ENCODE measurements around the gene SCLY.
"Not testable (repeated sequence)": the region's sequence is repeated elsewhere in the genome, so short reads cannot be mapped to it uniquely, and the experiment has no call there.

The SCLY gene

GRCh38 chr2:238104691-238105371, 44.0 kb downstream of the SCLY start:
- no peak overlapping the region for H3K4me3 Mint-ChIP-seq
- no peak overlapping the region for H3K27ac Mint-ChIP-seq
- no peaks in the 10 kb centered on the region for H3K9me3 Mint-ChIP-seq
- no peaks in the 10 kb centered on the region for H3K36me3 Mint-ChIP-seq
- ATAC-seq (no peak), DNase-seq (ENCODE audit: low spot score in 2 of 2) (no peak)
- H3K4me1 Mint-ChIP-seq: peaks cover 6% of the 10 kb centered on the region

GRCh38 chr2:238105506-238106338, 44.9 kb downstream of the SCLY start:
- no peak overlapping the region for H3K27ac Mint-ChIP-seq
- peaks cover 6% of the 10 kb centered on the region for H3K4me1 Mint-ChIP-seq
- no peaks in the 10 kb centered on the region for H3K36me3 Mint-ChIP-seq
- ATAC-seq: no peak
- no peaks in the 10 kb centered on the region for H3K9me3 Mint-ChIP-seq
- no peak for DNase-seq (ENCODE audit: low spot score in 2 of 2)
- H3K4me3 Mint-ChIP-seq: no peak overlapping the region

- H3K27ac Mint-ChIP-seq: no peak overlapping the region
- peaks cover 2% of the 10 kb centered on the region for H3K9me3 Mint-ChIP-seq
- peaks cover 6% of the 10 kb centered on the region for H3K4me1 Mint-ChIP-seq
- no peaks in the 10 kb centered on the region for H3K36me3 Mint-ChIP-seq
- DNase-seq (ENCODE audit: low spot score in 2 of 2) (no peak), ATAC-seq (no peak)
- H3K4me3 Mint-ChIP-seq: no peak overlapping the region
Observed at GRCh38 chr2:238106339-238106697, 45.5 kb downstream of the SCLY start.

- no peak overlapping the region for H3K4me3 Mint-ChIP-seq
- ATAC-seq (no peak), DNase-seq (ENCODE audit: low spot score in 2 of 2) (no peak)
- H3K9me3 Mint-ChIP-seq: peaks cover 3% of the 10 kb centered on the region
- no peak overlapping the region for H3K27ac Mint-ChIP-seq
- no peaks in the 10 kb centered on the region for H3K36me3 Mint-ChIP-seq
- peaks cover 6% of the 10 kb centered on the region for H3K4me1 Mint-ChIP-seq
Observed at GRCh38 chr2:238106698-238107524, 46.1 kb downstream of the SCLY start.

GRCh38 chr2:238107525-238108422, 47.0 kb downstream of the SCLY start:
- Mint-ChIP-seq H3K4me1 (peaks cover 6% of the 10 kb centered on the region), H3K4me3 (no peak overlapping the region), H3K36me3 (no peaks in the 10 kb centered on the region), H3K27ac (no peak overlapping the region), H3K9me3 (peaks cover 6% of the 10 kb centered on the region)
- no peak for DNase-seq (ENCODE audit: low spot score in 2 of 2)
- no peak for ATAC-seq

GRCh38 chr2:238108423-238109183, 47.8 kb downstream of the SCLY start:
- ATAC-seq (no peak), DNase-seq (ENCODE audit: low spot score in 2 of 2) (no peak)
- Mint-ChIP-seq H3K9me3 (peaks cover 12% of the 10 kb centered on the region), H3K36me3 (no peaks in the 10 kb centered on the region), H3K27ac (peak overlapping the region; percentile 8), H3K4me1 (peaks cover 6% of the 10 kb centered on the region), H3K4me3 (no peak overlapping the region)

GRCh38 chr2:238113611-238114010, 52.8 kb downstream of the SCLY start:
- Mint-ChIP-seq H3K27ac (no peak overlapping the region), H3K9me3 (peaks cover 12% of the 10 kb centered on the region), H3K4me1 (no peaks in the 10 kb centered on the region), H3K4me3 (no peak overlapping the region), H3K36me3 (no peaks in the 10 kb centered on the region)
- DNase-seq (ENCODE audit: low spot score in 2 of 2) (no peak), ATAC-seq (no peak)

GRCh38 chr2:238114331-238114841, 53.6 kb downstream of the SCLY start:
- DNase-seq (ENCODE audit: low spot score in 2 of 2) (no peak), ATAC-seq (no peak)
- Mint-ChIP-seq H3K9me3 (peaks cover 12% of the 10 kb centered on the region), H3K4me3 (no peak overlapping the region), H3K27ac (peak overlapping the region; percentile 60), H3K4me1 (no peaks in the 10 kb centered on the region), H3K36me3 (no peaks in the 10 kb centered on the region)

- H3K4me3 Mint-ChIP-seq: no peak overlapping the region
- H3K27ac Mint-ChIP-seq: no peak overlapping the region
- no peak for ATAC-seq
- no peak for DNase-seq (ENCODE audit: low spot score in 2 of 2)
- H3K36me3 Mint-ChIP-seq: no peaks in the 10 kb centered on the region
- H3K4me1 Mint-ChIP-seq: no peaks in the 10 kb centered on the region
- H3K9me3 Mint-ChIP-seq: peaks cover 12% of the 10 kb centered on the region
Observed at GRCh38 chr2:238114851-238115660, 54.3 kb downstream of the SCLY start.

- not testable (repeated sequence) for H3K36me3 Mint-ChIP-seq; H3K27ac Mint-ChIP-seq; H3K4me3 Mint-ChIP-seq; H3K4me1 Mint-ChIP-seq; ATAC-seq; DNase-seq (ENCODE audit: low spot score in 2 of 2)
- peaks cover 12% of the 10 kb centered on the region for H3K9me3 Mint-ChIP-seq
Observed at GRCh38 chr2:238115709-238116108, 54.9 kb downstream of the SCLY start.

- H3K27ac Mint-ChIP-seq: no peak overlapping the region
- no peaks in the 10 kb centered on the region for H3K4me1 Mint-ChIP-seq
- H3K36me3 Mint-ChIP-seq: no peaks in the 10 kb centered on the region
- DNase-seq (ENCODE audit: low spot score in 2 of 2) (no peak), ATAC-seq (no peak)
- H3K4me3 Mint-ChIP-seq: no peak overlapping the region
- H3K9me3 Mint-ChIP-seq: peaks cover 9% of the 10 kb centered on the region
Observed at GRCh38 chr2:238116298-238117198, 55.7 kb downstream of the SCLY start.

GRCh38 chr2:238117199-238118154, 56.7 kb downstream of the SCLY start:
- no peak for DNase-seq (ENCODE audit: low spot score in 2 of 2)
- Mint-ChIP-seq H3K4me3 (no peak overlapping the region), H3K36me3 (no peaks in the 10 kb centered on the region)

More at GRCh38 chr2:238117199-238118154, 56.7 kb downstream of the SCLY start:
- no peak overlapping the region for H3K27ac Mint-ChIP-seq
- no peak for ATAC-seq
- H3K9me3 Mint-ChIP-seq: peaks cover 9% of the 10 kb centered on the region
- H3K4me1 Mint-ChIP-seq: no peaks in the 10 kb centered on the region

Measured in stimulated activated effector memory CD8-positive, alpha-beta T cell treated with anti-CD3 and anti-CD28 coated beads, Interleukin-12 subunit alpha, Interleukin-12 subunit beta, amount 100 ng/mL, for 72 hours (primary cell).